Suppressor macrophage (primary cell): ENCODE measurements around the gene CHCHD10.

ENCODE experiments used
- DNase-seq, 4 experiments: peaks; one replicate each; pipeline ENCODE4 v3.0.0-alpha.2; 2020 to 2022

CHCHD10 gene

DNA sequence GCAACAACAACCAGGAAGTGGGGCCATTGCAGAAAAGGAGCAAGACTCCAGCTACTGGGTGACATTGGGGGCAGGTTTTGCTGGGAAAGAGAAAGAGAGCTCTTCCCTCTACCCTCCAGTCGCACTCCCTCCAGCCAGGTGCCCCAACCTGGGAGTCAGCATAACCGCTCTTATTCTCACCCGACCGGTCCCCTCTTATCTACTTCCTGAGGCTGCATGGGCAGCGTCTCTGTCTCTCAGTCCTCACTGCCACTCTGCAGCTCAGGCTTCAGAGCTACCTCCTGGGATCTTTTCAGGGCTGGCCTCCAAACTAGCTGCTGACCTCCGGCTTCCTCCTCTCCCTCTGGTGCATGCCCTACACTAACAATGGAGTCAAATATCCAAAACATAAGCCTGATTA lies 22.0 kb downstream of the CHCHD10 start:
- peak in 3 of 4 experiments; percentile 27 to 43 (median 30) for DNase-seq

GRCh38 chr22:23744485-23744884 lies 23.3 kb downstream of the CHCHD10 start:
- no peak for DNase-seq

GRCh38 chr22:23744001-23744400 lies 23.8 kb downstream of the CHCHD10 start:
- no peak for DNase-seq

DNA sequence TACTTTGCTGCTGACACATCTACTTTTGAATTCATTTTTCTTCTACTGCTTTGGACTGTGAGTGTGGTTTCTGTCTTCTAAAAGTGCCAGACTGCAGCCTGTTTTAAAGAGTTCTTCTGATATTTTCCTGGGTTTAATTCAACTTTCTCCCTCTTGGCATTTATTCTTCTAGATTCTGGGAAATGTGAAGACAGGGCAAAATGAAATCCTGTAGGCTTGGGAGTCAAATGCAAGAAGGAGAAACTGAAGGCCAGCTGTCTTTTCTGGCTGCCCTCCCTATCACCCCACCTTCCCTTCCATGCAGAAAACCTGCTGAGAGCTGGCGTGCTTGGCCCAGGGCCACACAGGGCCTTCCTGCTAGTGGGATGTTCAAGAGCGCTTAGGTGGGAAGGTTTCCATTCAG lies 24.5 kb downstream of the CHCHD10 start:
- no peak for DNase-seq

DNA sequence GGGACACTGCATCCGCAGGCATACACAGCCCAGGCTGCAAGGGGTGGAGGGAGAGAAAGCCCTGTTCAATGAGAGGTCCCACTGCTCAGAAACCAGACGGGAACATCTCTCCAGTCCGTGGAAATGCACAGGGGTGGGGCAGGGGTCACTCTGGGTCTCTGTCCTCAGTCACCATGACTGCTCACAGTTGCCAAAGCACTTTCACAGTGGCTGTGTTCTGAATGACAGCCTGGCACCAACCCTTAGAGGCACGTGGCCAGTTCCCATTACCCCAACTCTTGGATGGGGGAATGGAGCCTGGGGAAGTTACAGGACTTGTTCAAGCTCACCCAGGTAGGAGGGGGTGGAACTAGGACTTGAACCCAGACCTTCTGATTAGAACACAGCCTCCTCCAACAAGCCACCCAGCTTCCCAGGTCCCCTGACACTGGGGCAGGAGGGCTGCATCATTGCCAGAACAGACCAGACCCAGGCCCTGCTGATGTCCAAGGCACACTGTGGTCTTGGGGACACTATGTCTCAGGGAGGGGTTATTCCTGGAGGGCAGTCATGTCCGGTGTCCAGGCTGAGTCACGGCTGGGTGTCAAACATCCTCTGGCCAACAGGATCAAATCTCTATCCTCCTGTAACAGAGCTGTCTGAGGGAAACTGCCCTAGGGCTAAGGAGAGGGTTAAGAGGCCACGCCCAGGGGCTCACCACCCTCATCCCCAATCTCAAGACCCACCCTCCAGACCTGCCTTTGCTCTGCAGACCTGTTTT lies 25.1 kb downstream of the CHCHD10 start:
- DNase-seq = no peak

DNA sequence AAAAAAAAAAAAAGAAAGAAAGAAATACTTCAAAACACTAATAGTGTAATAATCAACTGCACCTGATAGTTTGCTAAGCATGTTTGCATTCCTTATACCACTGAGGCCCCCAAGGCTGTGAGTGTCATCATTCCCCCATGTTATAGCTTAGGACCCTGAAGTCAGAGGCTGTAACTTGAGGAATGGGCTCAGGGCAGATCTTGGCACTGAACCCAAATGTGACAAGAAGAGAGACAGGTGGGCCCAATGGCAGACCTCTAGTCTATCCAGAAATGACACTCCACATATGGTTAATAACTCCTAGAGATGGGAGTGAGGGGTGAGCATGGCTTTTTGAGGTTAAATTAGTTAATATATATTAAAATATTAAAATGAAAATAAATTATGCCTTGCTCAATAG lies 30.1 kb downstream of the CHCHD10 start:
- no peak for DNase-seq

- peak; percentile 44 to 77 (median 68) for DNase-seq
Observed at GRCh38 chr22:23728108-23728507, 39.7 kb downstream of the CHCHD10 start.

GRCh38 chr22:23722724-23723123 lies 45.0 kb downstream of the CHCHD10 start:
- DNase-seq = no peak

GRCh38 chr22:23722160-23722559 lies 45.6 kb downstream of the CHCHD10 start:
- DNase-seq = no peak

- DNase-seq = no peak
Observed at GRCh38 chr22:23720855-23721254, 46.9 kb downstream of the CHCHD10 start.

DNA sequence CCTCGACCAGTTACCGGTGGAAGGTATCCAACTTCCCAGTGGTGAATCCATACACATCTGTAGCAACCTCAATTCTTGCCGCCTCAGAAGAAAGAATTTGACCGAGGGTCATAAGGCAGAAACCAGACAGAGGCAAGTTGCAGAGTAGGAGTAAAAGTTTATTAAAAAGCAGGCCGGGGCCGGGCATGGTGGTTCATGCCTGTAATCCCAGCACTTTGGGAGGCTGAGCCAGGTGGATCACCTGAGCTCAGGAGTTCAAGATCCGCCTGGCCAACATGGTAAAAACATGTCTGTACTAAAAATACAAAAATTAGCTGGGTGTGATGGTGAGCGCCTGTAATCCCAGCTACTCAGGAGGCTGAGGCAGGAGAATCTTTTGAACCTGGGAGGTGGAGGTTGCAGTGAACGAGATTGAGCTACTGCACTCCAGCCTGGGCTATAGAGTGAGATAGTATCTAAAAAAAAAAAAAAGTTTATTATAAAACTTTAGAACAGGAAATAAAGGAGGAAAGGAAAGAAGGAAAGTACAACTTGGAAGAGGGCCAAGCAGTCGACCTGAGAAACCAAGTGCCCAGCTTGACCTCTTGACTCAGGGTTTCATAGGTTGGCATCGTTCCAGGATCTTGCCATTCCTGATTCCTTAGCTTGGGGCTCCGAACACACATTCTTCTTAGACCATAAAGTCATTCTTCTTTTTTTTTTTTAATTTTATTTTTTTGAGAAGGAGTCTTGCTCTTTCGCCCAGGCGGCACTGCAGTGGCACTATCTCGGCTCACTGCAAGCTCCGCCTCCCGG lies 49.2 kb downstream of the CHCHD10 start:
- DNase-seq = no peak

DNA sequence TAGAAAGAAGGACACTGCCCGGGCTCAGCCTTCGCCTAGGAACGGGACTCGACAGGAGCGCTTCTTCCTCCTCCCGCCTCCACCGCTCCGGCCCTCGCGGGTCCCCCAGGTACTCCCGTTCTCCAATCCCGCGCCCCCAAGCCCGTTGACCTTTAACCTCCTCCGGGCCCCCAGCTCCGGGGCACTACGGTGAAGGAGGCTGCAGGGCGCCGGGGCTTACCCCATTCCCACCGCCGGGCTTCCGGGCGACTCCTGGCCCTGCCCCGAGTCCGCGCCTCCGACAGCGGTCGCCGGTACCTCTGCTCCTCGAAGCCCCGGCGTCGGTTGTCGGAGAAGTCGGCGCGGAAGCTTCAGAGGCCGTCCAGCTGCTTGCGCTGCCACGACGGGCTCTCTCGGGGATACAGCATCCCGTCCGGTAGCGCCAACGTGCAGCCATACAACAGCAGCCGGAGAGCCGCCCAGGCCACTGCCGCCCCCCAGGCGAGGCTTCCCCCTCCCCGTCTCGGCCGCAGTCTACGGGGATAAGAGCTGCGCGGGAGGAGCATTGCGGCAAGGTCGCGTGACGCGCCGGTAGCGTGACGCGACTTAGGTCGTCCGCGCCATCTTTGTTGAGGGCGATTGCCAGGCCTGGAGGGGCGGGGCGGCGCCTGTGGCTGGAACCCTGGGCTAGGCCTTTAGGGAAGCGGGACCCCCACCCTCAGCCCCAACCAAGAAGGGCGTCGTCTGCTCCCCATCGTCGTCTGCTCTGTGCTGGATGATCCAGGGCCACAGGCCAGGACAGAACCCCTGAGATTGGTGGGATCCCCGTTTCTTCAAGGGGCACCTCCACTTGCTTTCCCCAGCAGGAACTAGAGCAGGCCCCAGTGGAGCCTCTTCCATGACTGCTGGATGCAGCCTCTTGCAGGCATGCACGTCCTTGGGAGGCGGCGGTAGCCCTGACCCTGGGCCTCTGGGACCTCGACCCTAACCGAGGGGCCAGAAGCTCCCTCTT lies 50.7 kb downstream of the CHCHD10 start:
- DNase-seq = peak; percentile 88 to 95 (median 92)
